Bronchial epithelial cell (primary cell): ENCODE measurements around the gene PACSIN1. TPM values are rescaled to one million over a fixed set of nuclear protein-coding genes. Genes with fewer than 3 reads are reported as not detected.
"Not testable (repeated sequence)": the region's sequence is repeated elsewhere in the genome, so short reads cannot be mapped to it uniquely, and the experiment has no call there.

Source experiments
- DNase-seq: peaks from one replicate; pipeline ENCODE4 v3.0.0-alpha.2; 2010; ENCODE audit warnings: low read depth
- FAIRE-seq: peaks from 2 replicates; lab custom pipeline; 2011; peaks lifted over from hg19 to GRCh38; lab: Jason Lieb, UNC
- H3K27me3 ChIP-seq: 2 replicates; pipeline ENCODE4 v1.5.1; 2011; ENCODE audit warnings: low read length; ENCODE audit not compliant: control insufficient read depth, insufficient read depth
- H3K36me3 ChIP-seq: 2 replicates; pipeline ENCODE4 v1.5.1; 2011; ENCODE audit warnings: low read length; ENCODE audit not compliant: control insufficient read depth, insufficient read depth
- H3K4me3 ChIP-seq: 2 replicates; pipeline ENCODE4 v1.5.1; 2011; ENCODE audit warnings: mild to moderate bottlenecking, low read depth, low read length, control low read depth
- CTCF ChIP-seq: IDR thresholded peaks from 2 replicates; pipeline ENCODE4 v1.5.1; 2011; ENCODE audit warnings: mild to moderate bottlenecking, moderate library complexity, low read length, control low read depth, inconsistent platforms; ENCODE audit not compliant: insufficient read depth, severe bottlenecking
- total RNA-seq: library from RNA; depleted of rRNA; stranded (reverse); fragments of >200 nt; gene quantifications from 2 replicates; pipeline ENCODE4 v1.2.1, GENCODE V29; 2014

The PACSIN1 gene
- total RNA-seq, 1 donor from 2014 or later = not detected

- H3K36me3 ChIP-seq = no peaks in the 10 kb centered on the region
- TF ChIP-seq CTCF = no peak
- FAIRE-seq (no peak), DNase-seq (peak; percentile 32)
- H3K4me3 ChIP-seq = no peak overlapping the region
- no peaks in the 10 kb centered on the region for H3K27me3 ChIP-seq
These were observed 18.5 kb downstream of the PACSIN1 start for GRCh38 chr6:34484391-34484790.

- no peak for TF ChIP-seq CTCF
- DNase-seq = peak; percentile 87
- Histone ChIP-seq H3K36me3 (no peaks in the 10 kb centered on the region), H3K4me3 (no peak overlapping the region), H3K27me3 (no peaks in the 10 kb centered on the region)
- no peak for FAIRE-seq
These were observed 19.0 kb downstream of the PACSIN1 start for GRCh38 chr6:34484899-34485298.

- Histone ChIP-seq H3K36me3 (no peaks in the 10 kb centered on the region), H3K27me3 (no peaks in the 10 kb centered on the region), H3K4me3 (no peak overlapping the region)
- DNase-seq (no peak), FAIRE-seq (no peak)
- TF ChIP-seq CTCF = no peak
These were observed 19.6 kb downstream of the PACSIN1 start for GRCh38 chr6:34485321-34486060.

- no peak for TF ChIP-seq CTCF
- FAIRE-seq (no peak), DNase-seq (no peak)
- H3K27me3 ChIP-seq = no peaks in the 10 kb centered on the region
- no peaks in the 10 kb centered on the region for H3K36me3 ChIP-seq
- no peak overlapping the region for H3K4me3 ChIP-seq
These were observed 20.3 kb downstream of the PACSIN1 start for GRCh38 chr6:34486106-34486740.

GRCh38 chr6:34486886-34487285, 21.0 kb downstream of the PACSIN1 start:
- not testable (repeated sequence) for DNase-seq, H3K36me3 ChIP-seq, H3K27me3 ChIP-seq, FAIRE-seq, H3K4me3 ChIP-seq

GRCh38 chr6:34487536-34487935, 21.7 kb downstream of the PACSIN1 start:
- no peak overlapping the region for H3K4me3 ChIP-seq
- H3K36me3 ChIP-seq = no peaks in the 10 kb centered on the region
- FAIRE-seq (no peak), DNase-seq (no peak)
- TF ChIP-seq CTCF = no peak
- no peaks in the 10 kb centered on the region for H3K27me3 ChIP-seq
